Endothelial cell of umbilical vein (primary cell): ENCODE measurements around the gene TCF23. TPM values are rescaled to one million over a fixed set of nuclear protein-coding genes. Genes with fewer than 3 reads are reported as not detected.

ENCODE experiments used
- BruUV-seq: library from RNA; stranded (reverse); fragments of 400-500 nt; replicated peaks from 2 replicates; lab custom pipeline; 2021; lab: Mats Ljungman, UMichigan
- CTCF ChIA-PET: fragments of 300-600, 350-600 bp; sonication (Branson Sonifier 250); formaldehyde crosslinking; loops from one replicate; lab custom pipeline; 2021; ENCODE audit warnings: antibody characterized with exemption, inconsistent platforms; lab: Charles Lee
- POLR2A ChIA-PET: fragments of 300-600, 350-600 bp; sonication (Branson Sonifier 250); formaldehyde crosslinking; loops from one replicate; lab custom pipeline; 2021; ENCODE audit warnings: antibody characterized with exemption, inconsistent platforms; lab: Charles Lee
- DNase-seq: peaks from one replicate; pipeline ENCODE4 v3.0.0-alpha.2; 2011; ENCODE audit warnings: low read depth, low spot score
- FAIRE-seq: peaks from 2 replicates; lab custom pipeline; 2011; peaks lifted over from hg19 to GRCh38; lab: Jason Lieb, UNC
- H2AFZ ChIP-seq: 2 replicates; pipeline ENCODE4 v1.6.0; 2012; ENCODE audit warnings: low read depth, low read length, control low read depth, inconsistent platforms
- H3K27ac ChIP-seq: 2 replicates; pipeline ENCODE4 v1.5.1; 2011; ENCODE audit warnings: low read depth, mild to moderate bottlenecking, control low read depth, low read length, moderate library complexity; ENCODE audit not compliant: insufficient read depth
- H3K27me3 ChIP-seq, 2 experiments: 2 replicates each; pipeline versions ENCODE4 v1.6.0 to v1.6.1; 2011; ENCODE audit warnings: low read length in 2 of 2, mixed read lengths in 1 of 2; ENCODE audit not compliant: control insufficient read depth in 2 of 2, insufficient read depth in 2 of 2
- H3K36me3 ChIP-seq, 2 experiments: 2 replicates in 1 of 2; 3 replicates in 1 of 2; pipeline ENCODE4 v1.5.1; 2011; ENCODE audit warnings: low read length in 2 of 2, mild to moderate bottlenecking in 1 of 2, moderate library complexity in 1 of 2; ENCODE audit not compliant: control insufficient read depth in 2 of 2, insufficient read depth in 2 of 2; ENCODE audit errors: extremely low read depth in 1 of 2
- H3K4me1 ChIP-seq: 3 replicates; pipeline ENCODE4 v1.5.1; 2011; ENCODE audit warnings: mild to moderate bottlenecking, low read length; ENCODE audit not compliant: control insufficient read depth, insufficient read depth; ENCODE audit errors: extremely low read depth
- H3K4me2 ChIP-seq: 2 replicates; pipeline ENCODE4 v1.6.1; 2011; ENCODE audit warnings: low read length, control low read depth, mixed read lengths; ENCODE audit not compliant: insufficient read depth
- H3K4me3 ChIP-seq, 3 experiments: fragments of 200-600 bp in 1 of 3; sonication (generic), shearing (Covaris generic) in 1 of 3; replicated peaks in 1 of 3; 2 replicates each; pipeline ENCODE4 v1.5.1; 2011 to 2016; ENCODE audit warnings: control low read depth in 3 of 3, low read length in 3 of 3, mild to moderate bottlenecking in 2 of 3, inconsistent platforms in 1 of 3, low read depth in 1 of 3, moderate library complexity in 1 of 3; ENCODE audit not compliant: insufficient read depth in 1 of 3
- H3K79me2 ChIP-seq: 2 replicates; pipeline ENCODE4 v1.6.0; 2012; ENCODE audit warnings: low read length, inconsistent platforms; ENCODE audit not compliant: control insufficient read depth, insufficient read depth
- H3K9ac ChIP-seq: replicated peaks from 2 replicates; pipeline ENCODE3; 2011; ENCODE audit warnings: low read length, control low read depth; ENCODE audit not compliant: insufficient read depth; ENCODE audit errors: extremely low read depth
- H3K9me1 ChIP-seq: replicated peaks from 3 replicates; pipeline ENCODE4 v1.6.0; 2011; ENCODE audit warnings: mild to moderate bottlenecking, low read length; ENCODE audit not compliant: control insufficient read depth, insufficient read depth; ENCODE audit errors: extremely low read depth
- H3K9me3 ChIP-seq: replicated peaks from 2 replicates; pipeline ENCODE4 v1.5.1; 2012; ENCODE audit warnings: low read length, inconsistent platforms; ENCODE audit not compliant: control insufficient read depth, insufficient read depth
- H4K20me1 ChIP-seq: replicated peaks from 2 replicates; pipeline ENCODE3; 2011; ENCODE audit warnings: mild to moderate bottlenecking, low read length; ENCODE audit not compliant: control insufficient read depth, insufficient read depth; ENCODE audit errors: extremely low read depth
- CTCF ChIP-seq, 2 donors: IDR thresholded peaks; 1 replicate in 1 of 2; 2 replicates in 1 of 2; pipeline ENCODE4 v1.5.1; 2011; ENCODE audit warnings: low read length in 2 of 2, mild to moderate bottlenecking in 2 of 2, moderate library complexity in 2 of 2, control low read depth in 1 of 2, inconsistent platforms in 1 of 2, low read depth in 1 of 2; ENCODE audit not compliant: insufficient read depth in 1 of 2; ENCODE audit errors: extremely low read depth in 1 of 2
- EZH2 ChIP-seq: IDR thresholded peaks from 2 replicates; pipeline ENCODE4 v1.6.1; 2012; ENCODE audit warnings: borderline replicate concordance, low read depth, mild to moderate bottlenecking, moderate library complexity, low read length, inconsistent platforms; ENCODE audit not compliant: severe bottlenecking
- FOS ChIP-seq: IDR thresholded peaks from 2 replicates; pipeline ENCODE4 v1.6.1; 2011; ENCODE audit warnings: mild to moderate bottlenecking, low read length, moderate library complexity, borderline replicate concordance; ENCODE audit not compliant: insufficient read depth
- GATA2 ChIP-seq: IDR thresholded peaks from 2 replicates; pipeline ENCODE4 v1.7.0; 2011; ENCODE audit warnings: low read depth, mild to moderate bottlenecking, moderate library complexity, mixed read lengths, low read length; ENCODE audit not compliant: insufficient read length, insufficient read depth
- JUN ChIP-seq: IDR thresholded peaks from 2 replicates; pipeline ENCODE4 v1.6.1; 2011; ENCODE audit warnings: borderline replicate concordance, low read depth; ENCODE audit not compliant: insufficient read length, insufficient read depth
- MAX ChIP-seq: IDR thresholded peaks from 2 replicates; pipeline ENCODE4 v1.6.1; 2011; ENCODE audit not compliant: insufficient read depth, insufficient read length
- MYC ChIP-seq: IDR thresholded peaks from one replicate; pipeline ENCODE4 v1.6.1; 2011; ENCODE audit warnings: mild to moderate bottlenecking, low read depth, low read length
- POLR2A ChIP-seq: IDR thresholded peaks from 2 replicates; pipeline ENCODE4 v1.6.1; 2012; ENCODE audit warnings: low read depth, mild to moderate bottlenecking, control low read depth, low read length
- POLR2AphosphoS5 ChIP-seq: IDR thresholded peaks from 2 replicates; pipeline ENCODE4 v1.6.1; 2012; ENCODE audit warnings: low read depth, mild to moderate bottlenecking, control low read depth, low read length, moderate library complexity; ENCODE audit not compliant: insufficient read depth
- dilution Hi-C: fragments of 300-500 bp; cut with MboI; formaldehyde crosslinking; loops from one replicate; pipeline ENCODE4 v1.15.0; 2019; ENCODE audit warnings: low sequenced_read_pairs; ENCODE audit not compliant: extremely low pct_ligation_motif_present
- intact Hi-C: fragments of 100-400 bp; cut with micrococcal nuclease; formaldehyde crosslinking; loops from one replicate; pipeline ENCODE4 v1.10.0; 2022
- polyA plus RNA-seq, 4 experiments: library from polyadenylated mRNA; depleted of rRNA in 3 of 4; stranded (reverse) in 3 of 4; unstranded in 1 of 4; fragments of >200 nt; gene quantifications; 2 replicates each; pipeline versions ENCODE4 v1.2.1 to v1.2.3, GENCODE V29; 2011 to 2012; ENCODE audit warnings: missing spikeins in 1 of 4
- total RNA-seq: library from RNA; stranded (reverse); gene quantifications from 2 replicates; pipeline ENCODE4 v1.2.3, GENCODE V29; 2021

Gene TCF23
- total and polyA plus RNA-seq, 2 donors (not counting 3 experiments of a cell fraction or from before 2014, with no cell fraction given), result not detected

GRCh38 chr2:27155069-27155520 is 6.3 kb downstream of the TCF23 start:
- Histone ChIP-seq H2AFZ (no peak overlapping the region), H3K4me1 (no peaks in the 10 kb centered on the region), H3K79me2 (no peaks in the 10 kb centered on the region), H3K36me3 (no peaks in the 10 kb centered on the region), H3K9me1 (no peaks in the 10 kb centered on the region), H3K9ac (no peak overlapping the region), H4K20me1 (no peaks in the 10 kb centered on the region), H3K9me3 (no peaks in the 10 kb centered on the region), H3K4me2 (no peak overlapping the region), H3K27me3 (no peaks in the 10 kb centered on the region), H3K4me3 (no peak overlapping the region), H3K27ac (no peak overlapping the region)
- DNase-seq (no peak), FAIRE-seq (no peak)
- dilution Hi-C loops (no loop called here), intact Hi-C loops (loop anchor here (10.0 kb wide), 1 partner anchor 170 kb away; no protein-coding TSS in a partner anchor)
- ChIA-PET CTCF (interaction anchor here (1.0 kb wide), 1 partner anchor 15 kb away, joined by 3 read pairs; no protein-coding TSS in a partner anchor), POLR2A (no interaction called here)
- BruUV-seq, result no TSS peak
- TF ChIP-seq CTCF (IDR thresholded peaks at IDR 0.05; ENCODE audit: extremely low read depth in 1 of 2, insufficient read depth in 1 of 2, low read depth in 1 of 2, low read length in 2 of 2), result no peak
- no peak for TF ChIP-seq JUN
- TF ChIP-seq GATA2, result no peak
- TF ChIP-seq EZH2, result no peak
- no peak for TF ChIP-seq MAX
- TF ChIP-seq POLR2AphosphoS5, result no peak
- TF ChIP-seq FOS, result no peak
- TF ChIP-seq POLR2A, result no peak
- no peak for TF ChIP-seq MYC
